Myocyte (in vitro differentiated cells): ENCODE data around the gene AP1M1. TPM values are rescaled to one million over a fixed set of nuclear protein-coding genes. Genes with fewer than 3 reads are reported as not detected.
A peak's percentile ranks its signal among the peaks of the same experiment; 100 is the strongest.

Experiments used
- DNase-seq: peaks from one replicate; pipeline ENCODE4 v3.0.0-alpha.2; 2012; ENCODE audit warnings: low read depth
- total RNA-seq: library from RNA; depleted of rRNA; stranded (reverse); fragments of >200 nt; gene quantifications from 2 replicates; pipeline ENCODE4 v1.2.3, GENCODE V29; 2014

Gene AP1M1
- total RNA-seq, 1 donor from 2014 or later = 82.6 TPM

DNA sequence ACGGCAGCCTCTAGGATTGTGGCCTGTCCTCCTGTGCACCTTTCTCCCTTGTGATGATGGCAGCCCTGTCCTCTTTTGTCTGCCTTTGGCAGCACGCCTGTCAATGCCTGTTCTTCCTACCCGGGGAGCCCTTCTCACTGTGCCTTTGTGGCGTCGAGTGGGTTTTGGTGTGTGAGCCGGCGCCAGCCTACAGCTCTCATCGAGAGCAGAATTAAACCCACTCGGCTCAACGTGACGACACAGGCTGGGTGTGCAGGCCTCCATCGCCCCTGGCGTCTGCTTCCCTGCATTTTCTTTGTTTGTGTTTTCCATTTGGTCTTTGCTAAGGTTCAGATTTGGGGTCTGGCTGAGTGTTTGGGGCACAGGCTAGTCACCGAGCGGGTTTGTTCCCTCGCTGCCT lies 34.4 kb downstream of the AP1M1 start:
- DNase-seq = no peak

DNA sequence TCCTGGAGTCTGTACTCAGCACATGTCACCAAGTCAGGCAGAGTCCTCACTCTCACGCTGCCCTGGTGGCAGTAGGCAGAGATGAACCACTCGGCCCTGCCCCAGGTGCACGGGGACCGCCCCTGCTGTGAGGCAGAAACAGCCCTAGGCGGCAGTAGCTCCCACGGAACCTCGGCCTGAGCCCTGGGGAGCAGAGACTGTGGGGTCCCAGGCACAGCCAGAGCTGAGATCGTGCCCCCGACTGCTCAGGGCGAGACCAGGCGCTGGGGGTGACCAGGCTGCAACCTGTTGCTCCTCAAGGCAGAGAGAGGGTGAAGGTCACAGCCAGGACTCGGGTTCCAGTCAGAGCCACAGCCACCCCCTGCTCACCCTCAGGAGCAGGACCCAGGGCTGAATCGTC lies 34.9 kb downstream of the AP1M1 start:
- DNase-seq = no peak

DNA sequence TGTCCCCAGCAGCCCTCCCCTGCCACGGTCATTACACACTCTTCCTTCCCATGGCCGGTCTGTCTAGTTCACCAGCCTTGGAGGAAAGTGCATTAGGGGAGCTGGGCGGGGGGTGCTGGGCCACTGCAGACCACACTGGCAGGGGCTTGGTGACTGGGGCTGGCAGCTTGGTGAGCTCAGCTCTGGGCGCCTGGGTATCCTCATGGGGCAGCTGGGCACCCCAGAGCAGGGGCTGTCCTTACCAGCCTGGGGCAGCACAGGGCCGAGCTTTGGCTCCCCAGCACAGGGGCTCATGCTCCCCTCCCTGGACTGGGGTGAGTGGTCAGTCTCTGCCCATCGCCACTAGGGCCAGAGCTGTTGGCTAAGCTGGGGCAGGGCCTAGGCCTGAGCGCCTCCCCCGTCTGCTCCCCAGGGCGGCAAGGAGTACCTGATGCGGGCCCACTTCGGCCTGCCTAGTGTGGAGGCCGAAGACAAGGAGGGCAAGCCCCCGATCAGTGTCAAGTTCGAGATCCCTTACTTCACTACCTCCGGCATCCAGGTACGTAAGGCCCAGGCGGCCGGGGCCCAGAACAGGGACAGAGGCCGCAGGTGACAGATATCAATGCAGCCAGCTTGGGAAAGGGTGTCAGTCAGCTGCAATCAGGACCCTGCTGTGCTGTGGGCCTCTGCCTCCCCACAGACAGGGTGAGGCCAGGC lies 35.5 kb downstream of the AP1M1 start:
- no peak for DNase-seq

DNA sequence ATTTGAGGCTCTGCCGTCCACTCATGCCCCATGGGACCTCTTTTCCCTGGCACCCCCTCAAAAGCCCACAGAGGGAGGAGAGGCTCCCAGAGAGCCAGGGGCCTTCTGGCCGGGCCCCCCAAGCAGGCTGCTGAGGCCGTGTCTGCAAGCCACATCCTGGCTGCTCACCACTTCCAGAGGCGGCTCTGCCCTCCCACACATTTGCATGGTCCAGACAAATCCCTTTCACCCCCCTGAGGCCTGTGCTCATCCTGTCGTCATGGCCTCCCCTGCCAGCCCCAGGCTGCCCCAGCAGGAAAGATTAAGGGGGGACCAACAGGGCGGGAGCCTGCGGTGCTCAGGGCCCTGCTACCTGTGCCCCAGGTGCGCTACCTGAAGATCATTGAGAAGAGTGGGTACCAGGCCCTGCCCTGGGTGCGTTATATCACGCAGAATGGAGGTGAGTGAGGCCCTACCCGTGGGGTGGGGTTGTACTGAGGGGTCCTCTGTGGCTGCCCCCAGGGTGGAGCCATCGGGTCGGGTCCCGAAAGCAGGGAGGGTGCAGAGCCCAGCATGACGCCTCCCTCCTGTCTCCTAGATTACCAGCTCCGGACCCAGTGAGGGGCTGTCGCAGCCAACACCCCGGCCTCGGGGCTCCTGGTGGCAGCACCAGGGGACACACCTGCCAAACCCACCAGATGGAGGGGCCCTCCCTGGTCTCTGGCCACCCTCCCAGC lies 36.3 kb downstream of the AP1M1 start:
- no peak for DNase-seq

DNA sequence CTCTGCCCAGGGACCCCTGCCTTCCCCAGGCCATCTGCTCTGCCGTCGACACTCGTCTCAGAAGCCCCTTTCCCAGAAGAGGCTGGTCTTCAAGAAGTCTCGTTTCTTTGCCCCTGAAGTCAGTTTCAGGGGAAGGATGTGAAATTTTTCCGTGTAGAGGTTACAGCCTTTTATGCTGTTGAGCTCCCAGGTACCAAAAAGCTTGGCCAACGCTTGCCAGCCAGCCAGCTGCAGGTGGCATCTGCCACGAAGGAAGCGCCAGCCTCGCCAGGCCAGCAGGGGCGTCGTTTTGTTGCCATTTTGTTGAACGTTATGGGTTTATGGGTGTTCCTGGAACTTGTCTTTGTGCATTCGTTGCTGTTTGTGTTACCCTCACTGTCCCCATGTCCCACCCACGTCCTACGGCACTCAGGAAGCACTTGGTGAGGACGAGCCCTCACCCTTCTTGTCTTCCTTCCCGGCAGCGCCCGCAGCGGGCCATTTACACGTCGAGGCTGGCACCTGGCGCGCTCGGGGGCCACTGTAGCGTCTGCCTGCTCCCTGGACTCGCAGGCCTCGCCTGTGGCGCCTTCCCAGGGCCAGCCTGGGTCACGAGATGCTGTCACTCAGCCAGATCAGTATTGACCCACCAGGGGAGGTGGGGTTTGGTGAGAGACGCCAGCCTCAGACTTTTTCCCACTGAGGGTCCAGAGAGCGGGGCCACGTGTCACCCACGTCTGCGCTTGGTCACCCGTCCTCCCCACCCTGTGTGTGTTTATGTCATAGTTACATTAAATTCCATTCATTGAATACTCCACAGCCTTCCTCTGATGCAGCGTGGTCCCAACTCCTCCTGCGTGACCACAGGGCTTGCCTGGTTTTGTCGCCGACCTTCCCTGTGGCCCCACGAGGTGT lies 37.1 kb downstream of the AP1M1 start:
- no peak for DNase-seq

DNA sequence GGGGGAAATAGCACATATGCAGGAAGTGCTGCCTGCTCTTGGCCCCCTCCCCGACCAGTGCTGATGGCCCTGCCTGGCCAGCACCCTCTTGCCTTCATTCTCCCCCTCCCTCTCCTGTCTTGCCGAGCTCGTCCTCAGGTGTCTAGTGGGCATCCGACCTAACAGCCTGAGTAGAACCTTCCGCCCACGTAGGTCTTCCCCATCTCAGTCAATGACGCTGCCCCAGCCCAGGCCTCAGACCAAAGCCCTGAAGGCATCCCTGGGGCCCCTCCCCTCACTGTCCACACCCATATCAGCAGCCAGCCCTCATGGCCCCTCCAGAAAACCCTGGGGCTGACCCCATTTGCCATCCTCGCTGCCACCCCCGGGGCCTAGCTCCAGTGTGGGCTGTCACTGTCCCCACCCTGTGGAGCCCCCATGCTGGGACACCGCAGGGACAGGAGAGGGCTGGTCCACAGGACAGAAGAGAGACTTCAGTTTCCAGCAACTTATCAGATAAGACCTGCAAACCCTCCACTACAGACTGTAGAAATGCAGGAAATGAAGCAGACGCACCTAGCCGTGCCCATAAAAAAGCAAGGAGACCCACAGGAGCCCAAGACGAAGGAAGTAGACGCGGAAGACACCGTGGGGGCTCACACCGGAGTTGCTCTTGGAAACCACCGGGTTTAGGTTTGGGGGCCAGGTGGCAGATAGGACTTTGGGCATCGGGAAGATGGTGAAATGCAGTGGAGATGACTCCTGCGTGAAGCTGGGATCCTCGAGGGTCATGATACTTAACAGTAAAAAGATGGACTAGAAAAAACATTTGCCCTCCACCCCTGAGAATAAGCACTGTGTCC lies 38.3 kb downstream of the AP1M1 start:
- DNase-seq = no peak

DNA sequence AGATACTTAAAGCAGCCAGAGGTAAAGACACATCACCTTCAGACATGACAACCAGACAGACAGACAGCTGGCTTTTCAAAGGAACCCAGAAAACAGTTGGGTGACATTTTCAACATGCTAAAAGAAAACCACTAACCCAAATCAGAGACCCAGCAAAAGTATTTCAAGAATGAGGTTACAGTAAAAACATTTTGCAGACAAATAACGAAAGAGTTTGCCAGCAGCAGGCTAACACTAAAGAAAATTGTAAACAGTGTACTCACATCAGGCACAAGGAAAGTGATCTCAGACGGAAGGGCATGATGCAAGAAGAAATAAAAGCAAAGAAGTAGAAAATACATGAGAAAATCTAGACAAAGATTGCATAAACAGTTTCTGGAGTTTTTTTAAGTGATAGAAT lies 46.4 kb downstream of the AP1M1 start:
- DNase-seq = peak; percentile 18

DNA sequence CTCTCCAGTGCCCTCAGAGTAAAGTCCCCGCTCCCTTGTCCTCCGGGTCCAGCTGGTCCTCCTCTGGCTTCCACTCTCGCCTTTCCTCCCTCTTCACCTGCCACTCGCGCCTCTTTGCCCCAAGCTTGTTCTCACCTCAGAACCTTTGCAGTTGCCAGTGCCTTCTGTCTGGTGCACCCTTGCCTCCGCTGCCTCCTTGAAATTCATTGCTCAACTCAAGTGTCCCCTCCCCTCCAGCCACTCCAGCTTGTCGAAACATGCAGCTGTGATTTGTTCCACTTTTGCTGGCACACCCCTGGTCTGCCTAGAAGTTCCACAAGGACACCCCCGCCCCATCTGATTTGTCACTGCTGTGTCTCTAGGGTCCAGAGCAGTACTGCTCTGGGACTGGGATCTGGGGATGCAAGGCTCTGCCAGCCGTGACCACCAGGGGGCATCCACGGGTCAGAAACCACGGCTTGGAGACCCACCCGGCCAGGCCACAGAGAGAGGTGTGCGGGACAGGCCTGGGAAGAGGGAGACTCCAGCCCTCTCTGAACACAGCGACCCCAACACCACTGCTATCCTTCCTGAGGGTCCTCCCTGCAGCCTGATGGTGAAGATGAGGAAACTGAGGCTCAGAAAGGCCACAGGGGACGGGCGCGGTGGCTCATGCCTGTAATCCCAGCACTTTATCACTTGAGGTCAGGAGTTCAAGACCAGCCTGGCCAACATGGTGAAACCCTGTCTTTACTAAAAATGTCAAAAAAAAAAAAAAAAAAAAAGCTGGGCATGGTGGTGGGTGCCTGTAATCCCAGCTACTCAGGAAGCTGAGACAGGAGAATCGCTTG lies 49.9 kb downstream of the AP1M1 start:
- DNase-seq = peak; percentile 82

DNA sequence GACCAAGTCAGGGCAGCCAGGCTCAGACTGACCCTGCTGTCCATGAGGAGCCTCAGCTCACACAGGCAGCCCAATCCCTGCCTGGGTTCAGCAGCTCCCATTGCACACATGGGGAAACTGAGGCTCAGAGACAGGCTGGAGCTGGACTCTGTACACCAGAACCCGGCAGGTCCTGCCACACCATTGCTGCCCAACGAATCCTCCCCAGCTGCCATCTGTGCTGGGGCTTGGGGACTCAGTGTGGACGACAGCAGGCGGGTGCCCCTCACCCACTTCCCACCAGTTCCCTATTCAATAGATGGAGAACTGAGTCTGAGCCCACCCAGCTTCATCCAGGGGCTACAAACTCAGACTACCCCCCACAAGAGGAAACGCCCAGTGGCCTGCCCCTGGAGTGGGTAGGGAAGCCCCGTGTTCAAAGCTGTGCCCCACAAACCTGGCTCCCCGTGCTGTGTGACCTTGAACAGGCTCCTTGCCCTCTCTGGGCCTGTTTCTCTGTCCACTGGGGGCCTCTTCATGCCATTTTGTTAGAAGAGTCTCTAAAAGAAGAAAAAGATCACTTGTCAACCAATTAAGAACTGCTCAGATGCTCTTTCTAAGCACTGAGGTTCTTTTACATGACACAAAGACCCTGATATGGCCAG lies 50.8 kb downstream of the AP1M1 start:
- DNase-seq = no peak

DNA sequence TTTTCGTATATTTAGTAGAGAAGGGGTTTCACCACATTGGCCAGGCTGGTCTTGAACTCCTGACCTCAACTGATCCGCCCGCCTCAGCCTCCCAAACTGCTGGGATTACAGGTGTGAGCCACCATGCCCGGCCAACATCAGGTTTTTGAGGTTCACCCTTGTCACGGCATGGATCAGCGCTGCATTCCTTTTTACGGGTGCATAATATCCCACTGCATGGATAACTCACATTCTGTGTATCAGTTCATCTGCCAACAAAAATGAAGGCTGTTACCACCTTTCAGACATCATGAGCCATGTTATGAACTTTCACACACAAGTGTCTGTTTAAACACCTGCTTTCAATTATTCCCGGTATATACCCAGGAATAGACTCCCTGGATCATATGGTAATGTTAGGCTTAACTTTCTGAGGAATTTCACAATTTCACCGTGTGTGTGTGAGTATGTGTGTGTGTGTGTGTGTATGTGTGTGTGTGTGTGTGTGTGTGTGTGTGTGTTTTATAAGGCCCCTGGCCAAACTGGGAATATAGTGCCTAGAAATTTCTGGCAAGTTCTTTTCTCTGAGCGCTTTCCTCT lies 52.2 kb downstream of the AP1M1 start:
- no peak for DNase-seq

DNA sequence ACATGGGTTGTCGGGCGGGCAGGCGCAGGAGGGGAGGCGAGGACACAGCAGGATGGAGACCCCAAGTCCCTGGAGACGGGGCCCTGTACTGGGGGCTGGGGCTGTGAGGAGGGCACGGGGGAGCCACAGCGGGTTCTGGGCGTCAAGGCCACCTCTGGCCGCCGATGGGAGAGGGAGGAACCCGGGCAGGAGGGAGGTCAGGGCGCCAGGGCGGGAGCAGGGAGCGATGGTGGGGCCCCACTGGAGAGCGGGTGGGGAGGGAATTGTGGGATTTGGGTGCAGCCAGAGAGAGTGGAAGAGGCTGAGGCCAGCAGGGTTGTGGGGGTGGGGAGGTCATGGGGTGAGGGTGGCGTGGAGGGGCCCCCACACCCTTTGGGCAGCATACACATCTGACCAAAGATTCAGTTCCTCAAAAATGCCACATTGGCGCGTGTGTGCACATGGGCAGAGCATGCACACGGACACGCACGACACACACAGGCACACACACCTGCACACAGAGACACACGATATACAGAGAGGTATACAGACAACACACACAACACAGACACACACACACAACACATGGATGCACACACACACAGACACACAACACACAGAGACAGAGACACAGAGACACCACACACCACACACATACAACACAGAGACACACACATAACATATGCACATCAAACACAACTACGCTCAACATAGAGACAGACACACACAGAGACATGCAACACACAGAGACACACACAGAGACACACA lies 54.9 kb downstream of the AP1M1 start:
- DNase-seq = no peak

DNA sequence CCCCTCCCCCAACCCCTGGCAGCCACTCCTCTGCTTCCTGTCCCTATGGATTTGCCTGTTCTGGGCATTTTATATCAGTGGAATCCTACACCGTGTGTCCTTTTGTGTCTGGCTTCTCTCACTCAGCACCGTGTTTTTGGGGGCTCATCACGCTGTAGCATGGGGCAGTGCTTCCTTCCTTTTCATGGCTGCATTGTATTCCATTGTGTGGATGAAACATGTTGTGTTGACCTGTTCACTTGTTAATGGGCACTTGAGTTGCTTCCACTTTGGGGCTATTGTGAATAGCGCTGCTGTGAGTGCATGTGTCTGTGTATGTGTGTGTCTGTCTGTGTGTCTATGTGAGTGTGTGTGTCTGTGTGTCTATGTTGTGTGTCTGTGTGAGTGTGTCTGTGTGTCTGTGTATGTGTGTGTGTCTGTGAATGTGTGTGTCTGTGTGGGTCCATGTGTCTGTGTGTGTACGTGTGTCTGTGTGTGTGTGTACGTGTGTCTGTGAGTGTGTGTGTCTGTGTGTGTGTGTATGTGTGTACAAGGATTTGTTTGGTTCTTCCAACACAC lies 57.2 kb downstream of the AP1M1 start:
- no peak for DNase-seq

DNA sequence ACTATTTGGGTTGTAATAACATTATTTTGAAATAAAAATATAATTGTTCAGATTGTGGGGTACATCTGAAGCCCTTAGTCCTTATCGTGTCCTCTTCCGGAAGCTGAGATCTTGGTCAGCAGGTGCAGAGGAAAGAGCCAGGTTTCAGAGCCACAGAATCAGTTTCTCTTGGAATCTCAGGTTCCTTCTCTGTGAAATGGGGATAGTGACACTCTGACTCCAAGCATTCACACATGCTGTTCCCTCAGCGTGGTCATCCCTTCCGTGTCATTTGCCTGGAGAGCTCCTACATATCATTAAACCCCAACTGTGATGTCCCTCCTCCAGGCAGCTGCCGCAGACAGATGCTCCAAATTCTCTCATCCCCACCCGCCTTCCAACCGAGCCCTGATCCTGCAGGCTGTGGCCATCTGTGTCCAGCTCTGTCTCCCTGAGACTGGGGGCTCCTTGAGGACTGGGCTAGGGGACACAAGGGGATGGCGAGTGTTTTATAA lies 59.8 kb downstream of the AP1M1 start:
- peak; percentile 17 for DNase-seq

DNA sequence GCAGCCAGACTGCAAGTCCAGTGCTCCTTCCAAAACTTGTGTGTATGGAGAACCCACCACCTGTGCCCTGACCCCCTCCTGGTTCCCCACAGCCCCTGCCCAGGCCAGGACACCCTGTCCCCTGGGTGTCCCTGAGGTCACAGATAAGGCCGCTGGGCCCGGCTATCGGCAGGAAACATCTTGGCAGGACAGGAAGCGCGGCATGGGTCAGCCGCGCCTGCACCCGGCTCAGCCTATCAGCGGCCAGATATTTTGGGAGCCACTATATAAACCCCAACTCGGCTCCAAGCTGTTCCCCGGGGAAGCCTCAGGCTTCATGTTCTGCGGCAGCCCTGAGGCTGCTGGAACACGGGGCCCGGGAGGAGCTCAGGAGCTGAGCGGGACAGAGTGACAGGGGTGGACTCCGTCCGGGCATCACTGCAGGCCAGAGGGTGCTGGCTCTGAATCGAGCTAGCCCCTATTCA lies 60.8 kb downstream of the AP1M1 start:
- no peak for DNase-seq

DNA sequence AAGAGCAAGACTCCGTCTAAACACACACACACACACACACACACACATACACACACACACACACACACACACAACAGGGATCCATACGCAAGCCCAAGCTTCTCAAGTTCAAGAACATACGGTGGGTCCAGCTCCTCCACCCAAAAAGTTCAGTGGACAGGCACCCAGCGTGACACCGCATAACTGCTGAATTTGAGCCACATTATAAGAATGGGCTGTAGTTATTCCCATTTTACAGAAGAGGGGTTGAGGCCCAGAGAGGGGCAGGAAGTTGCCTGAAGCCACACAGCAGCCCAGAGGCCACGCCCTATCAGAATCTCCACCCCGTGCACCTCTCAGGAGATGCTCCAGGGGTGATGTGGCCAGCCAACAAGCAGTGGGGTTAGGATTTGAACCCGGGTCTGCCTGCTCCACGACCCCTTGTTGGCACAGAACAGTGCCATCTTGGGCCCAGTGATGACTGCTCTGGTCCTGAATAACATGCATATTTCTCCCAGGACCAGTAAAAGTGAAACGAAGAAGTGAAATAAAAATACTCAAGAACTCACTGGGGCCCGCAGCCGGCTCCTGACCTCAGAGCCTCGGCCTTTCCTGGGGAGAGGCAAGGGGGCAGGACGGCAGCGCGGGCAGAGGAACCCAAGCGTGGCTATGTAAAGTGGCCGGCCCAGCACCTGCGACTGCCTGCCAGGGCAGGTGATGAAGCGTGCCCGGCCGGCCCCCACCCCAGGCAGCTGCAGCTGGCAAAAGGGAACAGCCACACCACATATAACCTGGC lies 61.9 kb downstream of the AP1M1 start:
- no peak for DNase-seq

DNA sequence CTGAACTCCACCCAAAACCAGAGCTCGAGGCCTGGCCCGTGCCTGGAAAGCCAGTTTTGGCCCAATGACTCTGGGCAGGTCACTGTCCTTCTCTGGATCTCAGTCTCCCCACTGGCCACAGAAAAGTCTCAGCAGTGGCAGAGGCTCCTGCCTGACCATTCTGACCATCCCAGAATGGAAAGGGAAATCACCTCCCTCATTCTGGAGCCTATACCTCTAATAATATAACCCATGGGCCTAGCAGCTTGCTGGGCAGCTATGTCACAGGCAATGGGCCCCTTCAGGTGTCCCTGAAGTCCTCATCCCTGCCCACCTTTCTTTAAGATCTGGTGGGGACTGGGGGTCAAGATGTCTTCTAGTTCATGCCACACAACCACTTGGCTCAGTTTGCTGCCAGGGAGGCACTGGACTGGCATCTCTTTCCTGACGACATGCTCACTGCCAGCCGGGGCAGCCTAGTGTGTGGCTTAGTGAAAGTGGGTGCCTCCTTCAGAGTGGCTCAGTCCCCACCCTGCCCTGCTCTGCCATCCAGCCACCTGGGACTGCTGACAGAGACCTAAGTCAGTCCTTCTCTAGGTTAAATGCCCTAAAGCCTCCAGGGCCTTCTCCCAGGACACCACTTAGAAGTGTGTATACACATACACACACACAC lies 62.6 kb downstream of the AP1M1 start:
- no peak for DNase-seq

DNA sequence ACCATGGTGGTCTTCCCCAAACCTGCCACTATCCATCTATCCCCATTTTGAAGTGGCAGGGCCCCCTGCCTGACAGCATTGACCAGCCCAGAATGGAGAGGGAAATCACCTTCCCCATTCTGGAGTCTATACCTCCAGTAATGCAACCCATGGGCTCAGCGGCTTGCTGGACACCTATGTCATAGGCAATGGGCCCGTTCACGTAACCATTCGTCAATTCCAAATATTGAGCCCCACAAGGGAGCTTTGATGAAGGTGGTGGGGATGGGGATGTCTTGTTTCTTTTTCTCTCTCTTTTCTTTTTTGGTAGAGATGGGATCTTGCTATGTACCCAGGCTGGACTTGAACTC lies 63.1 kb downstream of the AP1M1 start:
- DNase-seq = no peak
